ENCODE results near the gene HAO1. TPM values are rescaled to one million over a fixed set of nuclear protein-coding genes. Genes with fewer than 3 reads are reported as not detected.
"Not testable (repeated sequence)": the region's sequence is repeated elsewhere in the genome, so short reads cannot be mapped to it uniquely, and the experiment has no call there.

HAO1 gene
- total RNA-seq, 2 experiments from 2014 or later, result not detected

- intact Hi-C loops (cut with micrococcal nuclease; ENCODE audit: unreplicated experiment), result no loop called here
- H4K20me1 ChIP-seq (ENCODE audit: insufficient read depth, low read length), result no peaks in the 10 kb centered on the region
- H3K79me2 ChIP-seq (ENCODE audit: insufficient read depth, low read depth, low read length), result no peaks in the 10 kb centered on the region
- TF ChIP-seq EZH2phosphoT487 (IDR thresholded peaks at IDR 0.05; ENCODE audit: borderline replicate concordance, low read depth, low read length), result no peak
- TF ChIP-seq, protein P1, sequence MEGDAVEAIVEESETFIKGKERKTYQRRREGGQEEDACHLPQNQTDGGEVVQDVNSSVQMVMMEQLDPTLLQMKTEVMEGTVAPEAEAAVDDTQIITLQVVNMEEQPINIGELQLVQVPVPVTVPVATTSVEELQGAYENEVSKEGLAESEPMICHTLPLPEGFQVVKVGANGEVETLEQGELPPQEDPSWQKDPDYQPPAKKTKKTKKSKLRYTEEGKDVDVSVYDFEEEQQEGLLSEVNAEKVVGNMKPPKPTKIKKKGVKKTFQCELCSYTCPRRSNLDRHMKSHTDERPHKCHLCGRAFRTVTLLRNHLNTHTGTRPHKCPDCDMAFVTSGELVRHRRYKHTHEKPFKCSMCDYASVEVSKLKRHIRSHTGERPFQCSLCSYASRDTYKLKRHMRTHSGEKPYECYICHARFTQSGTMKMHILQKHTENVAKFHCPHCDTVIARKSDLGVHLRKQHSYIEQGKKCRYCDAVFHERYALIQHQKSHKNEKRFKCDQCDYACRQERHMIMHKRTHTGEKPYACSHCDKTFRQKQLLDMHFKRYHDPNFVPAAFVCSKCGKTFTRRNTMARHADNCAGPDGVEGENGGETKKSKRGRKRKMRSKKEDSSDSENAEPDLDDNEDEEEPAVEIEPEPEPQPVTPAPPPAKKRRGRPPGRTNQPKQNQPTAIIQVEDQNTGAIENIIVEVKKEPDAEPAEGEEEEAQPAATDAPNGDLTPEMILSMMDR (conservative IDR thresholded peaks at IDR 0.05; ENCODE audit: low read length), result no peak
- POLR2A ChIA-PET, result interaction anchor here (0.9 to 1.6 kb wide), 2 partner anchors 9 to 76 kb away, joined by 3 read pairs; no protein-coding TSS in a partner anchor
- no peak overlapping the region for H3K4me2 ChIP-seq (ENCODE audit: low read length)
- no peak overlapping the region for H2AFZ ChIP-seq (ENCODE audit: low read length)
- H3K4me3 ChIP-seq (ENCODE audit: low read depth, low read length, poor library complexity, severe bottlenecking), result no peak overlapping the region
- H3K4me1 ChIP-seq (ENCODE audit: insufficient read depth, low read length, poor library complexity, severe bottlenecking), result no peaks in the 10 kb centered on the region
- H3K27ac ChIP-seq (ENCODE audit: low read depth, low read length, poor library complexity, severe bottlenecking), result no peak overlapping the region
- CTCF ChIA-PET (ENCODE audit: unreplicated experiment), result no interaction called here
- no peak for DNase-seq (ENCODE audit: low spot score)
- no peaks in the 10 kb centered on the region for H3K9me2 ChIP-seq (ENCODE audit: insufficient read depth, low read length)
- H3K36me3 ChIP-seq (ENCODE audit: insufficient read depth, low read length), result no peaks in the 10 kb centered on the region
- H3K9me3 ChIP-seq (ENCODE audit: low read length), result no peaks in the 10 kb centered on the region
- BruUV-seq (replicated peaks), result no TSS peak
Observed at GRCh38 chr20:7841291-7841970, 98.8 kb downstream of the HAO1 start.

DNA sequence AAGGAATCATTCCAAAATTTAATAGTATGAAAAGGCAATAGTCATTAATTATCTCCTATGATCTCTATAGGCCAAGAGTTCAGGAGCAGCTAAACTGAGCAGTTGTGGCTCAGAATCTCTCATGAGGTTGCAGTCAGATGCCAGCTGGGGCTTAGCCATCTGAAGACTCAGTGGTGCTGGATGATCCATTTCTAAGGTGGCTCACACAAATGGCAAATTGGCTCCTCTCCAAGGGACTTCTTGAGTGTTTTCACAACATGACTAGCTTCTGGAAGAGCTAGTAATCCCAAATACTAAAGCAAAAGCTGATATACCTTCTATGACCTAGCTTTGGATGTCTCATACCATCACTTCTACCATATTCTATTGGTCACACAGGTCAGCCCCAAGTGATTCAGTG, 104.2 kb downstream of the HAO1 start:
- intact Hi-C loops (cut with micrococcal nuclease; ENCODE audit: unreplicated experiment), result no loop called here
- Histone ChIP-seq H3K4me2 (ENCODE audit: low read length) (no peak overlapping the region), H3K4me1 (ENCODE audit: insufficient read depth, low read length, poor library complexity, severe bottlenecking) (no peaks in the 10 kb centered on the region), H2AFZ (ENCODE audit: low read length) (peak overlapping the region; percentile 27; the same call in 1 of the 2 replicates), H3K9me2 (ENCODE audit: insufficient read depth, low read length) (no peaks in the 10 kb centered on the region), H3K36me3 (ENCODE audit: insufficient read depth, low read length) (no peaks in the 10 kb centered on the region), H3K4me3 (ENCODE audit: low read depth, low read length, poor library complexity, severe bottlenecking) (no peak overlapping the region), H3K27ac (ENCODE audit: low read depth, low read length, poor library complexity, severe bottlenecking) (no peak overlapping the region), H4K20me1 (ENCODE audit: insufficient read depth, low read length) (no peaks in the 10 kb centered on the region), H3K9me3 (ENCODE audit: low read length) (peaks cover 3% of the 10 kb centered on the region; the same call in 1 of the 2 replicates), H3K79me2 (ENCODE audit: insufficient read depth, low read depth, low read length) (no peaks in the 10 kb centered on the region)
- DNase-seq (ENCODE audit: low spot score), result no peak
- ChIA-PET CTCF (ENCODE audit: unreplicated experiment) (no interaction called here), POLR2A (interaction anchor here (0.8 to 1.7 kb wide), 5 partner anchors 8 to 26 kb away, joined by 3 to 5 read pairs (median 3); no protein-coding TSS in a partner anchor)
- TF ChIP-seq, protein P1 (conservative IDR thresholded peaks at IDR 0.05; ENCODE audit: low read length), result no peak
- TF ChIP-seq EZH2phosphoT487 (IDR thresholded peaks at IDR 0.05; ENCODE audit: borderline replicate concordance, low read depth, low read length), result no peak
- no TSS peak for BruUV-seq (replicated peaks)

GRCh38 chr20:7834441-7834840, 105.8 kb downstream of the HAO1 start:
- H2AFZ ChIP-seq (ENCODE audit: low read length); H3K4me1 ChIP-seq (ENCODE audit: insufficient read depth, low read length, poor library complexity, severe bottlenecking); H3K27ac ChIP-seq (ENCODE audit: low read depth, low read length, poor library complexity, severe bottlenecking); H3K4me3 ChIP-seq (ENCODE audit: low read depth, low read length, poor library complexity, severe bottlenecking); H4K20me1 ChIP-seq (ENCODE audit: insufficient read depth, low read length); H3K4me2 ChIP-seq (ENCODE audit: low read length); H3K9me2 ChIP-seq (ENCODE audit: insufficient read depth, low read length); DNase-seq (ENCODE audit: low spot score); H3K9me3 ChIP-seq (ENCODE audit: low read length); BruUV-seq (replicated peaks); H3K79me2 ChIP-seq (ENCODE audit: insufficient read depth, low read depth, low read length); CTCF ChIA-PET (ENCODE audit: unreplicated experiment); H3K36me3 ChIP-seq (ENCODE audit: insufficient read depth, low read length): not testable (repeated sequence)
- intact Hi-C loops (cut with micrococcal nuclease; ENCODE audit: unreplicated experiment), result loop anchor here (5.0 kb wide), 1 partner anchor 52 kb away; no protein-coding TSS in a partner anchor
- POLR2A ChIA-PET, result interaction anchor here (1.7 kb wide), 1 partner anchor 9 kb away, joined by 5 read pairs; no protein-coding TSS in a partner anchor

Small RNA genes lying within 50 kb of the gene (small RNA-seq; reads per million reads assigned to genes)
- not detected for gene AL021879.1

Other genes starting within 250 kb of the HAO1 start
- gene TMX4, start 79.3 kb upstream of the HAO1 start, total RNA-seq (2014; rRNA removed; shearing (Covaris generic)), result 22.4 and 24.9 TPM in 2 replicates
- gene TMX4, start 79.3 kb upstream of the HAO1 start, total RNA-seq (2022), result 71.3 and 80.3 TPM in 2 replicates
- gene PLCB1, start 191.8 kb upstream of the HAO1 start, total RNA-seq (2014; rRNA removed; shearing (Covaris generic)), result 25.0 and 30.5 TPM in 2 replicates
- gene PLCB1, start 191.8 kb upstream of the HAO1 start, total RNA-seq (2022), result 14.6 and 17.0 TPM in 2 replicates

Measured in OCI-LY7 (cell line).